HG03575 (cell line): ENCODE measurements around the gene STX2.

Experiments
- ATAC-seq: cut with Tn5 transposase; IDR thresholded peaks from one replicate; pipeline ENCODE4 v1.9.1; 2021; ENCODE audit not compliant: unreplicated experiment, insufficient number of reproducible peaks, low FRiP score; ENCODE audit errors: extremely low read depth

The STX2 gene

GRCh38 chr12:130838284-130838950, 633 bp downstream of the STX2 start:
- no peak for ATAC-seq

DNA sequence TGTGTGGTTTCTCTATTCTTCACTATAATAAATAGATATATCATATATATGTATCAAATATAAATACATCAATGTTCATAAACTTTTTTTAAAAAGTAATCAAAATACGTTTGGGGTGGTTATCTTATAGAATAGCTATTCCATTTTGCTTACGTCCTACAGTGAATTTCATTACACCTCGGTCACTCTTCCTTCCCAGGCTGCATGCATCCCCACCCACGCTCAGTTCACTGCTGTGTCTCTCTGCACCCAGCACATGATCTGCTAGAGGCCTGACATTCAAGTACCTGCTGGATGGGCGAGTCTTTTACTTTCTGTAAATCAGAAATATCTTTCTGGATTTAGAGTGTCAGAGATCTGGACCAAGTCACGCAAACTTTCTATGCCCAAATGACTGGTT, 3.6 kb downstream of the STX2 start:
- no peak for ATAC-seq

- ATAC-seq, result no peak
Measured at GRCh38 chr12:130835011-130835410, 4.0 kb downstream of the STX2 start.

DNA sequence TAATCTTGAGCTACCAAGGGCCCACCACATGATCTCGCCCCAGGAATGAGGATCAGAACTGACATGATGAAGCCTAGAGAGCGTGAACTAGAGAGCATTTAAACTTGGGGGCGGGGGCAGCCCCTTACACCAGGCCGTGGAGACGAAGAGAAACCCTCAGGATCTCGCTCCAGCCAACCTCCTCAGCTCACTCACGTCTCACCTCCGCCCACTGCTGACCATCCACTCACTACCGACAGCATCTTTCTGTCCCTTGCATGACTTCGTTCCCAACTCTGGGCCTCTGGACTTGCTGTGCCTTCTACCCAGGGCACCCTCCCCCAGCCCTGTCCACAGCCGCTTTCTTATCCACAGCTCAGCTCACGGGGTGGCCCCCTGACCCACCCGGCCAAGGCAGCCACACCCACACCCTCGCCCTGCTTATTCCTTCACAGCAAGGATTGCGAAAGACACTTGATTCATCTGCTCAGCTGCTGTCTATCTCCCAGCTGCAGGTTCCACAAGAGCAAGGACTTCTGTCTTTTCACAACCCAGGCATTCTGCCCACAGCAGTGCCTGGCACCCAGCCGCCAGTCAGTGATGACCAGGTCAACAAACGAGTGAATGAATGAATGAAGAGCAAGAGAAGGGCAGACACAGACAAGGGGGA, 6.4 kb downstream of the STX2 start:
- ATAC-seq, result no peak

DNA sequence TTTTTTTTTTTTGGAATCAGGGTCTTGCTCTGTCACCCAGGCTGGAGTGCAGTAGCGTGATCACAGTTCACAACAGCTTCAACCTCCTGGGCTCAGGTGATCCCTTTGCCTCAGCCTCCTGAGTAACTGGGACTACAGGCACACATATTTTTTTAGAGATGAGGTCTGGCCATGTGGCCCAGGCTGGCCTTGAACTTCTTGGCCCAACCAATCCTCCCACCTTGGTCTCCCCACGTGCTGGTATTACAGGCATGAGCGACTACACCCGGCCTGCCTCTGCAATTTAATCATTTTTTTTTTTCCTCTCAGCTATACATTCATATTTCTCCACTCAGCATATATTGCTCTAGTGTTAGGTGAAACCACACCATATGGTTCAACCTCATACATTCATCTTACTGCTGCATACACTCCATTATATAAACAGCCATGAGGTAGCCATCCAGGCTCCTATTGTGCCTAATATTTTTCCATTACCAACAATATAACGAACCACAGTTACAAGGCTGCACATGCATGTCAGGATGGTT, 7.1 kb downstream of the STX2 start:
- no peak for ATAC-seq

GRCh38 chr12:130831246-130831645, 7.8 kb downstream of the STX2 start:
- no peak for ATAC-seq

GRCh38 chr12:130830246-130830551, 8.9 kb downstream of the STX2 start:
- ATAC-seq, result no peak

DNA sequence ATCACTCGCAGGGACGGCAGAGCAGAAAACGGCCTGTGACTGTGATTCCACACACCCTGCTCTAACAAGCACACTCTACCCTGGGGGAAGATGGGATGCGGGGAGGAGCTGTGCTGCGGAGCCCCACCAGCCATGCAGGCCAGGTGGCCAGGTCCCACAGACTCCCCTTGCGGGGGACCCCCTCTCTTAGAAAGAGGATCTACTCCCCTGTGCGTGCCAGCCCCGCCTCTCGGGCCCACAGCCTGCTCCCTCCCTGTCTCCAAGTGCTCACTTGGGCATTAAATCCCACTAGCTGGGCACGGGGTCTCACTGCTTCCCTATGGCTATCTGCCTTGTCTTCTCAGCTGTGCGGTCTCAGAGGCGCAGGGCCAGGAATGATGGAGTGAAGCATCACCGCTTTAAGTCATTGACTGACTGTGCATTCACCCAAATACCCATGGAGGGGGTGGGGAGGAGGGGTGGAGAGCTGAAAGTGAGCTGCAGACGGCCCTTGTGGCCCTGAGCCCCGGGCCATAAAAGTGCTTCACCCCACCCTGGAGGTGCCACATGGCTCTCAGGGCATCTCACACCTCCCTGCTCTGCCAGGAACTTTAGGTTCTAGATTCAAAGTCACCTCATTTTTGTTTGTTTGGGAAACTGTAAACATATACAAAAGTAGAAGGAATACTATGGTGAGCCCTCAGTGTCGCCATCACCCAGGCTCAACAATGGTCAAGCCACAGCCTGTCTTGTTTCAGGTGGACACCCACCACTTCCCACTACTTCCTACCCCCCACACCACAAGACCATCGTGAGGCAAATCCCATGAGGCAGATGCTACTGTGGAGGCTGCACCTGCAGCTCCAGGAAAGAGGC, 9.4 kb downstream of the STX2 start:
- ATAC-seq, result no peak

DNA sequence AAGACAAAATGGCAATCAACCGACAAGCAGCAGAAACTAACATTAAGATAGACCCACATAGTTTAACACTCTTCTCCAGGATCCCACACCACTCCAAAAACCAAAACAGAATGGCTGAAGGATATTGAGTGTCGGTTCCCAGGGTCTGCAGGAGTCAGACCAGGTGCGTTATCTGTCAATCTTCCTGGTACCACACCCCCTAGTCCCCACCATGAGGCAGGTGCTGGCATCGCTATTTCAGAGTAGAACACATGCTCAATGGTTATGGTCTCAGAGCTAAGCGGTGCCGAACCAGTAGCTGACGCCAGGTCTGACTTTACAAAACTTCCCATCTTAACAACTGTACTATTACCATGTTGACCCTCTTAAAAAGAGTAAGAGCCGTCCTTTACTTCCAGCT, 10.2 kb downstream of the STX2 start:
- ATAC-seq, result no peak

- no peak for ATAC-seq
Measured at GRCh38 chr12:130827432-130827831, 11.6 kb downstream of the STX2 start.

DNA sequence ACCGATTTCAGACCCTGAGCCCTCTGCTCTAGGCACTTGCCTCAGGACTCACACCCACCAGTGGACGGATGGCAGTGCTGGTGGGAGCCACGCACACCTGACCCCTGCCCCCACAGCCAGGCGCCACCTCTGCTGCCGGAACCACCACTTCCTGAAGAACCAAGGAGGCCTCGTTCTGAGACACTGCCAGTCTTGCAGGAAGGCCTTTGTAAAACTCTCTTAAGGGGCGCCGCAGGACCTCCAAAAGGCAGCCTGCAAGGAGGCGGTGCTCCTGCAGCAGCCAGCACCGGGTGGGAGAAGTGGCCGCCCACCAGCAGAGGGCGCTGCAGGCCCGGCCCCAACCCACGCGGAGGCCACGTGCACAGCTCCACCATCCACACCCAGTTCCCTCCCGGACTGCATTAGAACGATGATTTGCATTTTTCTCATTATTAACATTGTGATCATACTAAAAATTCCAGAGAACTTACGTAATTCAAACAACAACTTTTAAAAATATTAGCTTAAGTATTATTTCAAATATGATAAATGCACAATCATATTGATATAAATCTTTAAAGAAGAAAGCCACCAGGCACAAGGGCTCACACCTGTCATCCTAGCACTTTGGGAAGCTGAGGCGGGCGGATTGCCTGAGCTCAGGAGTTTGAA, 12.8 kb downstream of the STX2 start:
- no peak for ATAC-seq

DNA sequence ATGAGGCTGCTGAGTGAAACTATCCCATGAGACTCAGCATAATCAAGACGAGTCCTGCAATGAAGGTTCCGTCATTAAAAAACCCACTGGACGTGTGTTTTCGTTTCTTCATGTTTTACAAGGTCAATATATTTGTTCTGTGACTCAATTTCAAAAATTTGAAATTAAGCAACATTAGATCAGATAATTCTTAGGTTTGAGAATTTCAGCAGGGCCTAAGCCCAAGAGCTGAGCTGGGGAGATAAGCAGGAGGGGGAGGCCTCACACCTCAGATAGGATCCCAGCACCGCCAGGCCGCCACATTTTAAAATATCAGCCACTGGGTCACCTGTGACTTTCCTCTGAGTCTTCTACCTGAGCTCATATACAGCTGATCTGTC, 13.3 kb downstream of the STX2 start:
- no peak for ATAC-seq

DNA sequence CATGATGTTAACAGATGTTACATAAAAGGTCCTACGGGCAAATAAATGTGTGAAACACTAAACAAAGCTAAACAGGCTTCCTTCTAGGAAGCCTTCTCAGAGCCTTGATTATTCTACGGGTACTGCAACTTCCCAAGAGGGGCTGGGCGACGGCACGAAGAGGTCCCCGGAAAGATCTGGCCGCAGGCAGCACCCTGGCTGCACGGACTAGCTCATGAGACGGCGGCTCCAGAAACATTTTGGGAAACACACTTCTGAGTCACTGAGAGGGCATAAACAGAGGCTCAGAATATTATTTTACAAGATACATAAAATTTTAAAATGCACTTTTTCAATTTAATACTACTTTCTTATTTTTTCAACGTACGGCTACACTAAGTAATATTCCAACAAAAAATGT, 19.4 kb downstream of the STX2 start:
- no peak for ATAC-seq

- ATAC-seq, result peak; percentile 53
Measured at GRCh38 chr12:130818635-130819576, 20.1 kb downstream of the STX2 start.

DNA sequence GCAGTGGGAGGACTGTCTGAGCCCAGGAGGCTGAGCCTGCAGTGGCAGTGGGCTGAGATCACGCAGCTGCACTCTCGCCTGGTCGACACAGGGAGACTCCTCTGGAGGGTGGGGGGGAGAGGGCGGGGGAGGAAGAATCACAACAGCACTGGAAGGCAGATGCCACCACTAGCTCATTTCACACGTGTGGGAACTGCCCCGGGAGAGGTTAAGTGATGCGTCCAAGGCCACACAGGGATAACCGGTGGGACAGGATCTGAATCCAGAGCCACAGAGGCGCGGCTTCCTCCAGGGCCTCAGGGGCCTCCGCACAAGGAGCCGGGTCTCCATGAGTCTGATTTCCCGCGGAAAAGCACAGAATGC, 20.8 kb downstream of the STX2 start:
- ATAC-seq, result no peak

DNA sequence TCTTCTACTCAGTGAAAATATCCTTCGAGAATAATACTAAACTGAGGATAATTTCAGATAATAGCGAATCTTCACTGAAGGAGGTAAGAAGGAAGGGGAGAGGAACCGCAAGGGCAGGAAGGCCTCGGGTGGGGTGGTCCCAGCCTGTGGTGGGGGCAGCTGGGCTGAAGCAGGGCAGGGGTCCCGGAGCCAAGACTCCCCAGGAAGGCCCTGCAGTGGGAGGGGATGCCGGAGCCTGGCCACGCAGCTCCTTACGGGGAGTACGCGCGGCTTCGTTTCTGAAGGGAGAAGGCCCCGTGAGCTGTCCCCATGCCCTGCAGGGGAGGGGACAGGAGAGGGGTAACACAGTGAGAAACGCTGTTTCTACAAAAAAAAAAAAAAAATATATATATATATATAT, 21.2 kb downstream of the STX2 start:
- ATAC-seq, result no peak

- ATAC-seq, result no peak
Measured at GRCh38 chr12:130816097-130816496, 23.0 kb downstream of the STX2 start.

GRCh38 chr12:130815028-130815741, 23.9 kb downstream of the STX2 start:
- no peak for ATAC-seq
